Measurements from ENCODE around the gene LAMTOR3. TPM values are rescaled to one million over a fixed set of nuclear protein-coding genes. Genes with fewer than 3 reads are reported as not detected.

LAMTOR3 gene
- total RNA-seq, 3 donors from 2014 or later (not counting 1 experiment from before 2014, with no cell fraction given), result 18.1 to 29.9 (median 25.9) TPM

DNA sequence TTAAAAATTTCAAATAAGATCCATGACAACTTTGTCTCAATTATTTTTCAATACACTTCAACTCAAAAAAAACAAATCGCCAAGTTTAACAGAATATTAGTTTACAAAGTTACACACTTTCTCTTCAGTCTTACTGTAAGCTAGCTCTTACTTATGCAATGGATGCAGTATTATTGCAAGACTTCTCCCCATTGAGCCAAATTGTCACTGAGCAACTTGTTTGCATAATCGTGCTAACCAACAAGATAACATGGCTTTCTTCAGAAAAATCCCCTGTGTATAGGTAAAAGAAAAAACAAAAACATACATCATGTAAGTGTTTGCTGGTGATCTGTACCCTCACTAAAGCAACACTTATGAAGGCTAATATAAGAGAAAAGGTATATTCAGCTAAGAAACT is 33.3 kb upstream of the LAMTOR3 start:
- intact Hi-C loops (cut with micrococcal nuclease), result no loop called here
- H3K4me1 Mint-ChIP-seq, result peaks cover 33 to 42% of the 10 kb centered on the region in 2 donors
- no peaks in the 10 kb centered on the region for H3K27me3 Mint-ChIP-seq (ENCODE audit: low read depth in 2 of 2)
- no peak for TF ChIP-seq CTCF (IDR thresholded peaks at IDR 0.05)
- no peaks in the 10 kb centered on the region for H3K27me3 ChIP-seq (ENCODE audit: control insufficient read depth, insufficient read depth, low read length)
- no peak overlapping the region for H3K27ac ChIP-seq (ENCODE audit: low read length)
- peaks cover 49% of the 10 kb centered on the region for H3K36me3 ChIP-seq (ENCODE audit: control insufficient read depth, insufficient read depth, low read length)
- no peak overlapping the region for H3K4me3 ChIP-seq (ENCODE audit: low read length)
- H3K27ac Mint-ChIP-seq, result no peak overlapping the region
- 100% methylated on average over 1 of the region's 2 CpGs for WGBS (ENCODE audit: insufficient coverage)
- DNase-seq (no peak), ATAC-seq (no peak)
- H3K36me3 Mint-ChIP-seq, result no peaks in the 10 kb centered on the region
- no peaks in the 10 kb centered on the region for H3K9me3 ChIP-seq (ENCODE audit: control insufficient read depth, insufficient read depth, low read length)
- H3K4me1 ChIP-seq (ENCODE audit: control insufficient read depth, insufficient read depth, low read length), result no peaks in the 10 kb centered on the region
- no peak overlapping the region for H3K4me3 Mint-ChIP-seq
- H3K9me3 Mint-ChIP-seq, result no peaks in the 10 kb centered on the region

- H3K27ac Mint-ChIP-seq, result peak overlapping the region in 1 of 2 donors; percentile 49
Observed at GRCh38 chr4:99921174-99921573, 26.9 kb upstream of the LAMTOR3 start.

GRCh38 chr4:99918656-99919055 is 24.4 kb upstream of the LAMTOR3 start:
- no peak overlapping the region for H3K27ac ChIP-seq (ENCODE audit: low read length)
- H3K27me3 Mint-ChIP-seq (ENCODE audit: low read depth in 2 of 2), result no peaks in the 10 kb centered on the region
- H3K9me3 Mint-ChIP-seq, result peaks cover 4 to 7% of the 10 kb centered on the region in 2 donors
- peaks cover 4% of the 10 kb centered on the region for H3K4me1 ChIP-seq (ENCODE audit: control insufficient read depth, insufficient read depth, low read length)
- H3K36me3 Mint-ChIP-seq, result peaks cover 27% of the 10 kb centered on the region
- H3K4me3 ChIP-seq (ENCODE audit: low read length), result no peak overlapping the region
- no peak for TF ChIP-seq CTCF (IDR thresholded peaks at IDR 0.05)
- peak overlapping the region; percentile 14 to 68 for H3K27ac Mint-ChIP-seq
- no CpG with 5 or more reads among the region's 2 CpGs for WGBS (ENCODE audit: insufficient coverage)
- no peak for DNase-seq
- intact Hi-C loops (cut with micrococcal nuclease), result no loop called here
- no peaks in the 10 kb centered on the region for H3K9me3 ChIP-seq (ENCODE audit: control insufficient read depth, insufficient read depth, low read length)
- peaks cover 20 to 29% of the 10 kb centered on the region in 2 donors for H3K4me1 Mint-ChIP-seq
- H3K27me3 ChIP-seq (ENCODE audit: control insufficient read depth, insufficient read depth, low read length), result no peaks in the 10 kb centered on the region
- peaks cover 49% of the 10 kb centered on the region for H3K36me3 ChIP-seq (ENCODE audit: control insufficient read depth, insufficient read depth, low read length)
- H3K4me3 Mint-ChIP-seq, result no peak overlapping the region
- no peak for ATAC-seq

More at GRCh38 chr4:99921174-99921573, 26.9 kb upstream of the LAMTOR3 start:
- Mint-ChIP-seq H3K36me3 (peaks cover 13% of the 10 kb centered on the region), H3K4me1 (peaks cover 13 to 22% of the 10 kb centered on the region in 2 donors), H3K27me3 (ENCODE audit: low read depth in 2 of 2) (no peaks in the 10 kb centered on the region), H3K4me3 (no peak overlapping the region), H3K9me3 (peaks cover 4 to 7% of the 10 kb centered on the region in 2 donors)
- ATAC-seq (no peak), DNase-seq (peak in 1 of 2 donors; percentile 48)
- Histone ChIP-seq H3K36me3 (ENCODE audit: control insufficient read depth, insufficient read depth, low read length) (peaks cover 67% of the 10 kb centered on the region), H3K27me3 (ENCODE audit: control insufficient read depth, insufficient read depth, low read length) (no peaks in the 10 kb centered on the region), H3K4me3 (ENCODE audit: low read length) (no peak overlapping the region), H3K9me3 (ENCODE audit: control insufficient read depth, insufficient read depth, low read length) (no peaks in the 10 kb centered on the region), H3K4me1 (ENCODE audit: control insufficient read depth, insufficient read depth, low read length) (peaks cover under 1% of the 10 kb centered on the region), H3K27ac (ENCODE audit: low read length) (no peak overlapping the region)
- no peak for TF ChIP-seq CTCF (IDR thresholded peaks at IDR 0.05)
- intact Hi-C loops (cut with micrococcal nuclease), result no loop called here
- 72% methylated on average over 2 of the region's 3 CpGs for WGBS (ENCODE audit: insufficient coverage)

DNA sequence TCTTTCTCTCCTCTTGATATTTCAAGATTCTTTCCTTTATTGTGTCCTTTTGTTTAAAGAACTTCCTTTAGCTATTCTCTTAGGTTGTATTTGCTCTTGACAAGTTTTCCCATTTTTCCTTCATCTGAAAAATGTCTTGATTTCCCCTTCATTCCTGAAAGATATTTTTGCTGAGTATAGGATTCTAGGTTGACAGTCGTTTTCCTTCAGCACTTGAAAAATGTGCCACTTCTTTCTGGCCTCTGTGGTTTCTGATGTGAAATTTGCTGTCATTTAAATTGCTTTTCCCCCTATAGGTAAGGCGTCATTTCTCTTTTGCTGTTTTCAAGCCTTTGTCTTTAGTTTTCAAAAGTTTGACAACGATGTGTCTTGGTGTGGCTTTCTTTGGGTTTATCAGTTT is 23.3 kb upstream of the LAMTOR3 start:
- no peaks in the 10 kb centered on the region for H3K27me3 Mint-ChIP-seq (ENCODE audit: low read depth in 2 of 2)
- H3K9me3 ChIP-seq (ENCODE audit: control insufficient read depth, insufficient read depth, low read length), result no peaks in the 10 kb centered on the region
- H3K4me1 ChIP-seq (ENCODE audit: control insufficient read depth, insufficient read depth, low read length), result peaks cover 4% of the 10 kb centered on the region
- intact Hi-C loops (cut with micrococcal nuclease), result no loop called here
- peaks cover 27% of the 10 kb centered on the region for H3K36me3 Mint-ChIP-seq
- no peak for TF ChIP-seq CTCF (IDR thresholded peaks at IDR 0.05)
- 84% methylated on average over 3 of the region's 3 CpGs for WGBS (ENCODE audit: insufficient coverage)
- no peak overlapping the region for H3K4me3 Mint-ChIP-seq
- ATAC-seq (no peak), DNase-seq (no peak)
- no peaks in the 10 kb centered on the region for H3K27me3 ChIP-seq (ENCODE audit: control insufficient read depth, insufficient read depth, low read length)
- peaks cover 20 to 29% of the 10 kb centered on the region in 2 donors for H3K4me1 Mint-ChIP-seq
- H3K27ac ChIP-seq (ENCODE audit: low read length), result no peak overlapping the region
- peaks cover 44% of the 10 kb centered on the region for H3K36me3 ChIP-seq (ENCODE audit: control insufficient read depth, insufficient read depth, low read length)
- H3K27ac Mint-ChIP-seq, result peak overlapping the region in 1 of 2 donors; percentile 68
- no peak overlapping the region for H3K4me3 ChIP-seq (ENCODE audit: low read length)
- peaks cover 4 to 7% of the 10 kb centered on the region in 2 donors for H3K9me3 Mint-ChIP-seq

All from natural killer cell (primary cell).